ENCODE results near the gene THAP5.

GRCh38 chr7:108580298-108580697 lies 10.8 kb upstream of the THAP5 start:
- TF ChIP-seq CTCF (IDR thresholded peaks at IDR 0.05; ENCODE audit: low read length): no peak
- no peak for TF ChIP-seq EZH2 (IDR thresholded peaks at IDR 0.05; ENCODE audit: borderline replicate concordance, low read length)
